ENCODE measurements around the gene LAMB4. TPM values are rescaled to one million over a fixed set of nuclear protein-coding genes. Genes with fewer than 3 reads are reported as not detected.

LAMB4 gene
- total and polyA plus RNA-seq, 2 of the 8 experiments (the other 6 are each of a cell fraction or from before 2014, with no cell fraction given): not detected

GRCh38 chr7:108093341-108093740 lies 36.8 kb downstream of the LAMB4 start:
- H3K23me2 ChIP-seq (ENCODE audit: low read depth, low read length): no peaks in the 10 kb centered on the region
- no peaks in the 10 kb centered on the region for H3K79me2 ChIP-seq (ENCODE audit: control insufficient read depth in 1 of 2, insufficient read depth in 2 of 2, low read length in 2 of 2)
- CTCF ChIA-PET (ENCODE audit: partially characterized antibody): interaction anchor here (0.6 kb wide), 1 partner anchor 118 kb away, joined by 4 read pairs; no protein-coding TSS in a partner anchor
- H4K91ac ChIP-seq (replicated peaks; ENCODE audit: insufficient read length, low read length): no peak overlapping the region
- no peaks in the 10 kb centered on the region for H3K36me3 ChIP-seq (ENCODE audit: control insufficient read depth in 2 of 4, insufficient read depth in 4 of 4, low read length in 3 of 4)
- H3K4me2 ChIP-seq (ENCODE audit: insufficient read depth in 1 of 2, low read depth in 2 of 2, low read length in 2 of 2): no peak overlapping the region
- WGBS, 2 experiments (ENCODE audit: extremely low coverage in 1 of 2, insufficient coverage in 1 of 2, insufficient read length in 1 of 2, insufficient replicate concordance in 2 of 2, low coverage in 1 of 2, low lambda C conversion rate in 2 of 2, missing lambda C conversion rate in 1 of 2): 94% methylated on average over 4 of the region's 4 CpGs; no CpG with 5 or more reads in 1 of the 2 experiments
- H3K14ac ChIP-seq (ENCODE audit: insufficient read length): no peak overlapping the region
- H3K18ac ChIP-seq (ENCODE audit: extremely low read depth, low read length): no peak overlapping the region
- TF ChIP-seq CEBPB (IDR thresholded peaks at IDR 0.05; ENCODE audit: low read depth, low read length): no peak
- H3K4ac ChIP-seq (replicated peaks; ENCODE audit: insufficient read length, low read depth, low read length): no peak overlapping the region
- H2BK20ac ChIP-seq (ENCODE audit: low read length): no peak overlapping the region
- no peak overlapping the region for H3K56ac ChIP-seq (replicated peaks; ENCODE audit: insufficient read length, low read depth, low read length)
- no peak overlapping the region for H3K23ac ChIP-seq (ENCODE audit: insufficient read length)
- H2BK15ac ChIP-seq (ENCODE audit: low read length): no peak overlapping the region
- no peak overlapping the region for H3K4me3 ChIP-seq (ENCODE audit: extremely low read depth in 1 of 4, insufficient read depth in 2 of 4, low read depth in 3 of 4, low read length in 4 of 4)
- no peaks in the 10 kb centered on the region for H3K9me3 ChIP-seq (ENCODE audit: insufficient read depth in 2 of 2, low read depth in 1 of 2, low read length in 1 of 2)
- H2BK120ac ChIP-seq (replicated peaks; ENCODE audit: low read depth, low read length): no peak overlapping the region
- DNase-seq (ENCODE audit: low read depth in 1 of 2, low spot score in 2 of 2): no peak
- POLR2A ChIA-PET (ENCODE audit: partially characterized antibody): no interaction called here
- H2AK5ac ChIP-seq (ENCODE audit: low read depth, low read length): no peak overlapping the region
- no peaks in the 10 kb centered on the region for H4K20me1 ChIP-seq (replicated peaks in 1 of 2; ENCODE audit: control insufficient read depth in 1 of 2, insufficient read depth in 2 of 2, low read length in 2 of 2)
- no peak overlapping the region for H2BK5ac ChIP-seq (ENCODE audit: low read depth, low read length)
- H4K5ac ChIP-seq (ENCODE audit: insufficient read length, low read depth, low read length): no peak overlapping the region
- H3K27me3 ChIP-seq (replicated peaks in 1 of 4; ENCODE audit: control insufficient read depth in 3 of 4, extremely low read depth in 1 of 4, insufficient read depth in 3 of 4, low read length in 3 of 4): no peaks in the 10 kb centered on the region
- no peak for FAIRE-seq
- peaks cover 0 to 6% (median 0%) of the 10 kb centered on the region in 4 experiments; a peak in 1 of 7 replicates for H3K4me1 ChIP-seq (replicated peaks in 1 of 4; ENCODE audit: control insufficient read depth in 3 of 4, insufficient read depth in 4 of 4, low read length in 3 of 4)
- no peaks in the 10 kb centered on the region for H3K79me1 ChIP-seq (ENCODE audit: low read depth, low read length)
- no peak overlapping the region for H2AFZ ChIP-seq (ENCODE audit: low read length)
- no peak overlapping the region for H3K9ac ChIP-seq (replicated peaks in 1 of 4; ENCODE audit: extremely low read depth in 1 of 4, low read depth in 3 of 4, low read length in 3 of 4)
- H3K27ac ChIP-seq (ENCODE audit: low read depth, low read length): no peak overlapping the region
- H4K8ac ChIP-seq (ENCODE audit: extremely low read depth, insufficient read depth, low read length): no peak overlapping the region
- no peak overlapping the region for H2BK12ac ChIP-seq (ENCODE audit: low read depth, low read length)

All from H1 (cell line).